ENCODE data around the gene CDKAL1. TPM values are rescaled to one million over a fixed set of nuclear protein-coding genes. Genes with fewer than 3 reads are reported as not detected.

The CDKAL1 gene
- total and polyA plus RNA-seq, 10 of the 15 experiments (the other 5 are each of a cell fraction or from before 2014, with no cell fraction given): 10.7 to 26.9 (median 17.3) TPM

GRCh38 chr6:20554326-20554725 lies 20.1 kb downstream of the CDKAL1 start:
- in situ Hi-C loops (cut with MboI) (loop anchor here (25.0 kb wide), 2 partner anchors 883 to 1383 kb away; no protein-coding TSS in a partner anchor), intact Hi-C loops (cut with micrococcal nuclease; ENCODE audit: unreplicated experiment) (no loop called here)
- DNase-seq (ENCODE audit: low read depth, low spot score) (no peak), FAIRE-seq (no peak), ATAC-seq (no peak)
- no peak overlapping the region for H3K4me3 ChIP-seq
- H3K4me1 ChIP-seq (ENCODE audit: control insufficient read depth, insufficient read depth, low read length): no peaks in the 10 kb centered on the region
- no TSS peak for BruUV-seq (replicated peaks)
- no peaks in the 10 kb centered on the region for H3K9me3 ChIP-seq (replicated peaks; ENCODE audit: control insufficient read depth, insufficient read depth, low read length)
- ChIA-PET POLR2A (no interaction called here), RAD21 (ENCODE audit: unreplicated experiment) (interaction anchor here (1.2 kb wide), 1 partner anchor 10 kb away, joined by 5 read pairs; no protein-coding TSS in a partner anchor), CTCF (interaction anchor here (0.6 to 2.7 kb wide), 2 partner anchors 10 to 187 kb away, joined by 3 to 16 read pairs; no protein-coding TSS in a partner anchor), SMC1A (ENCODE audit: uncharacterized antibody, unreplicated experiment) (interaction anchor here (1.2 to 3.0 kb wide), 2 partner anchors 10 to 15 kb away, joined by 4 to 21 read pairs; no protein-coding TSS in a partner anchor)
- H3K79me2 ChIP-seq (ENCODE audit: control insufficient read depth, insufficient read depth, low read length): no peaks in the 10 kb centered on the region
- H3K27ac ChIP-seq (ENCODE audit: control insufficient read depth, insufficient read depth): no peak overlapping the region
- H3K9ac ChIP-seq (ENCODE audit: control insufficient read depth, insufficient read depth, low read length): no peak overlapping the region
- no peaks in the 10 kb centered on the region for H3K27me3 ChIP-seq (replicated peaks in 1 of 2; ENCODE audit: control insufficient read depth in 2 of 2, insufficient read depth in 2 of 2, low read length in 1 of 2)
- WGBS (ENCODE audit: insufficient coverage, insufficient replicate concordance, low lambda C conversion rate, missing lambda C conversion rate): 100% methylated on average over 2 of the region's 2 CpGs
- H3K4me2 ChIP-seq (ENCODE audit: control insufficient read depth, insufficient read depth): no peak overlapping the region
- no peaks in the 10 kb centered on the region for H4K20me1 ChIP-seq (ENCODE audit: control insufficient read depth, insufficient read depth)
- TF ChIP-seq ELK1 (IDR thresholded peaks at IDR 0.05; ENCODE audit: low read depth, low read length) (no peak), RCOR1 (conservative IDR thresholded peaks at IDR 0.05; ENCODE audit: low read depth, low read length) (no peak), EED (IDR thresholded peaks at IDR 0.05; ENCODE audit: low read depth) (no peak), PML (IDR thresholded peaks at IDR 0.05; ENCODE audit: low read length) (no peak), BHLHE40 (IDR thresholded peaks at IDR 0.05; ENCODE audit: borderline replicate concordance in 1 of 2, low read depth in 2 of 2, low read length in 1 of 2) (no peak), GABPA (IDR thresholded peaks at IDR 0.05; ENCODE audit: low read depth) (no peak), POLR2A (IDR thresholded peaks at IDR 0.05; ENCODE audit: low read depth, low read length) (no peak), TBL1XR1 (IDR thresholded peaks at IDR 0.05; ENCODE audit: low read depth, low read length) (no peak), CBX3 (IDR thresholded peaks at IDR 0.05; ENCODE audit: borderline replicate concordance, low read depth) (no peak), IKZF2 (IDR thresholded peaks at IDR 0.05) (no peak), FOXM1 (IDR thresholded peaks at IDR 0.05; ENCODE audit: low read depth, low read length) (no peak), CHD4 (IDR thresholded peaks at IDR 0.05) (no peak), STAT3 (IDR thresholded peaks at IDR 0.05; ENCODE audit: low read depth, low read length) (no peak)
- no peak overlapping the region for H2AFZ ChIP-seq (ENCODE audit: control insufficient read depth, low read depth, low read length)
- H3K36me3 ChIP-seq (ENCODE audit: control insufficient read depth in 2 of 2, insufficient read depth in 2 of 2, low read length in 1 of 2): peaks cover 0 to 6% of the 10 kb centered on the region in 2 experiments; a peak in 2 of 4 replicates
